ENCODE data around the gene POLR1D. TPM values are rescaled to one million over a fixed set of nuclear protein-coding genes. Genes with fewer than 3 reads are reported as not detected.

POLR1D gene
- polyA plus RNA-seq, 1 donor = 165 TPM

DNA sequence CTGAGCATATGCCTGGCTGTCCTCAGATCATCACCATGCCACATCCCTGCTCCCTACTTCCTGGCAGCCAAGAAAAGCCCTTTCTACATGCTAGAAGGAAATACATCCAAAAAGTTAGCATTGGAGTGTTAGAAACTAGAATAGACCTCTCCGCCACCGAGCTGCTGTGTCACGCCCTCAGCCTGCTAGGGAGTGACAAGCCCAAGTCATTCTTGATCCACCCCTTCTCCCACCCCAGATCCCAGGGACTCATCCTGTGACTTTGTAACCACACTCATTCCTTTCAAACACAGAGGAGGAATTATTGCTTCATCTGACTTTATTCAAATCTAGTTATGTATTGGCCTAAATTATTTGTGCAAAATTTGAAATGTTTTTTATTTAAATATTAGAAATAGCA, 45.3 kb downstream of the POLR1D start:
- Histone ChIP-seq H3K9me3 (ENCODE audit: control insufficient read depth, low read depth, low read length) (peaks cover 2% of the 10 kb centered on the region), H3K27ac (ENCODE audit: low read length) (no peak overlapping the region), H3K27me3 (ENCODE audit: control insufficient read depth, insufficient read depth, low read length) (no peaks in the 10 kb centered on the region), H3K4me3 (ENCODE audit: low read length) (no peak overlapping the region), H3K4me1 (ENCODE audit: control insufficient read depth, insufficient read depth, low read length) (peaks cover 11% of the 10 kb centered on the region), H3K36me3 (ENCODE audit: control insufficient read depth, insufficient read depth, low read length) (peaks cover 13% of the 10 kb centered on the region)
- no CpG with 5 or more reads among the region's 3 CpGs for WGBS (ENCODE audit: insufficient coverage, low lambda C conversion rate)
- no peak for DNase-seq

DNA sequence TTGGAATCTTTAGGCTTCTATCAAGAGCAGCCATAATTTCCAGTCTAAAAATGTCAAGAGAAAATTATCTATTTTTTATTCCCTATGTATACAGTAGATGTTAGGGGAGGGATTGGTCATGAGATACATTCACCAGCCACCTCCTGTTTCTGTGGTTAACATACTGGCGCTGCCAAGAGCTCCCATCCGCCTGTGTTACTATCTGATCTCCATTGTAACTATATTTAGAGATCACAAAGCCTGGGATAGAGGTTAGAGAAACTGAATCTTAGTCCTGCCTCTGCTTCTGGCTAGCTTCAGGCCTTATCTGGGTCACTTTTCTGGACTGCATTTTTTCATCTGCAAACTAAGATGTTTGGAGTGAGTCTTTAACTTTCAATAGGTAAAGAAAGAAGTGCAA, 46.3 kb downstream of the POLR1D start:
- DNase-seq = no peak

DNA sequence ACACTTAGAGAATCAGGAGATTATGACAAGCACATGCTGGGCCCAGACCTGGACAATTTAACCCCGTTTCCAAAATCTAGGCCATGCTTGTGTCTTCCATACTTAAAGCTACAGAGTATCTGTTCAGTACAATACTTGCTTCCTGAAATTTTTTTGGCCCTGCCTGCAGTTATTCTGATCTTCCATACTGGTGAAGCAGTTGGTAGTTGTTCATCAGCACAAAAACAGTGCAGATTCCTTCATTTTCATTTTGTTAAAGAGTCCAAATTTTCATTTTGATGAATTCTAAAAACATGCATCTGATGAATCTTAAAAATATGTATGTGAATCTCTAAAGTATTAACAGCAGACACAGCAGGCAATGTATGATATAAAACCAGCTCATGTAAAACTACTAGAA, 49.2 kb downstream of the POLR1D start:
- no peaks in the 10 kb centered on the region for H3K4me1 ChIP-seq (ENCODE audit: control insufficient read depth, insufficient read depth, low read length)
- no peak overlapping the region for H3K27ac ChIP-seq (ENCODE audit: low read length)
- H3K4me3 ChIP-seq (ENCODE audit: low read length) = no peak overlapping the region
- WGBS (ENCODE audit: insufficient coverage, low lambda C conversion rate) = no CpG with 5 or more reads among the region's 1 CpG
- H3K27me3 ChIP-seq (ENCODE audit: control insufficient read depth, insufficient read depth, low read length) = no peaks in the 10 kb centered on the region
- DNase-seq = no peak
- H3K9me3 ChIP-seq (ENCODE audit: control insufficient read depth, low read depth, low read length) = peaks cover 5% of the 10 kb centered on the region
- H3K36me3 ChIP-seq (ENCODE audit: control insufficient read depth, insufficient read depth, low read length) = peaks cover 10% of the 10 kb centered on the region

More for the DNA sequence above, 46.3 kb downstream of the POLR1D start:
- H3K27ac ChIP-seq (ENCODE audit: low read length) = no peak overlapping the region
- H3K4me1 ChIP-seq (ENCODE audit: control insufficient read depth, insufficient read depth, low read length) = peaks cover 5% of the 10 kb centered on the region
- WGBS (ENCODE audit: insufficient coverage, low lambda C conversion rate) = no CpG with 5 or more reads among the region's 2 CpGs
- H3K36me3 ChIP-seq (ENCODE audit: control insufficient read depth, insufficient read depth, low read length) = peaks cover 13% of the 10 kb centered on the region
- H3K27me3 ChIP-seq (ENCODE audit: control insufficient read depth, insufficient read depth, low read length) = no peaks in the 10 kb centered on the region
- H3K9me3 ChIP-seq (ENCODE audit: control insufficient read depth, low read depth, low read length) = peaks cover 5% of the 10 kb centered on the region
- no peak overlapping the region for H3K4me3 ChIP-seq (ENCODE audit: low read length)

DNA sequence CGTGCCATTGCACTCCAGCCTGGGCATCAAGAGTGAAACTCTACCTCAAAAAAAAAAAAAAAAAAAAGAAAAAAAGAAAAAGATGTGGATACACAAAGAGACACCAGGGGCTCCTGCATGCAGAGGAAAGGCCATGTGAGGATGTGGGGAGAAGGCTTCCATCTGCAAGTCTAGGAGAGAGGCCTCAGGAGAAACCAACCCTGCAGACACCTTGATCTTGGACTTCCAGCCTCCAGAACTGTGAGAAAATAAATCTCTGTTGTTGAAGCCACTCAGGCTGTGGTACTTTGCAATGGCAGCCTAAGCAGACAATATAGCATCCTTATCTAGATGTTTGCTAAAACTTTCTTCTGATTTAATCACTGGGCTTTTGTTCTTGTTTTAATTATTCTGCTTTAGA, 50.3 kb downstream of the POLR1D start:
- H3K9me3 ChIP-seq (ENCODE audit: control insufficient read depth, low read depth, low read length) = peaks cover 5% of the 10 kb centered on the region
- no peak for DNase-seq
- no peaks in the 10 kb centered on the region for H3K4me1 ChIP-seq (ENCODE audit: control insufficient read depth, insufficient read depth, low read length)
- no peak overlapping the region for H3K27ac ChIP-seq (ENCODE audit: low read length)
- no peak overlapping the region for H3K4me3 ChIP-seq (ENCODE audit: low read length)
- H3K36me3 ChIP-seq (ENCODE audit: control insufficient read depth, insufficient read depth, low read length) = peaks cover 3% of the 10 kb centered on the region
- no peaks in the 10 kb centered on the region for H3K27me3 ChIP-seq (ENCODE audit: control insufficient read depth, insufficient read depth, low read length)
- no CpG with 5 or more reads among the region's 1 CpG for WGBS (ENCODE audit: insufficient coverage, low lambda C conversion rate)

Other genes with a start within 250 kb of the POLR1D start
- 68.4 TPM for gene GTF3A, start 197.3 kb upstream of the POLR1D start, polyA plus RNA-seq
- 77.3 TPM for gene MTIF3, start 171.3 kb upstream of the POLR1D start, polyA plus RNA-seq
- 25.3 TPM for gene LNX2, start 1.4 kb upstream of the POLR1D start, polyA plus RNA-seq
- not detected for gene GSX1, start 170.6 kb downstream of the POLR1D start, polyA plus RNA-seq

All from large intestine (tissue), 3 donors.